ENCODE data around the gene ZBTB4.

GRCh38 chr17:7437369-7437863 lies 42.0 kb downstream of the ZBTB4 start:
- TF ChIP-seq CTCF (conservative IDR thresholded peaks at IDR 0.05; ENCODE audit: low read depth in 2 of 2) (no peak), EZH2phosphoT487 (IDR thresholded peaks at IDR 0.05; ENCODE audit: unreplicated experiment) (no peak), POLR2AphosphoS5 (IDR thresholded peaks at IDR 0.05; ENCODE audit: low read depth) (no peak), REST (IDR thresholded peaks at IDR 0.05; ENCODE audit: unreplicated experiment) (no peak)
